Stimulated activated naive B cell treated with anti-CD40 and anti-IgM and Interleukin-4, amounts not matched to agents 10 μg/mL and 1 μg/mL and 100 μg/mL, for 72 hours (primary cell): Measurements from ENCODE around the gene SPAAR.

ENCODE experiments used
- ATAC-seq, 2 donors: fragments of 150-1000 bp; cut with Tn5 transposase; replicated peaks; 2 replicates each; pipeline ENCODE4 v1.10.0; 2021; ENCODE audit warnings: moderate library complexity in 1 of 2
- DNase-seq: peaks from one replicate; pipeline ENCODE4 v3.0.0; 2021
- H3K27ac Mint-ChIP-seq: one replicate; pipeline ENCODE4 v1.8.0; 2022; ENCODE audit warnings: mild to moderate bottlenecking, mixed read lengths
- H3K27me3 Mint-ChIP-seq, 2 donors: one replicate each; pipeline ENCODE4 v1.8.0; 2022; ENCODE audit warnings: mixed read lengths in 2 of 2
- H3K36me3 Mint-ChIP-seq, 2 donors: one replicate each; pipeline ENCODE4 v1.8.0; 2022; ENCODE audit warnings: mixed read lengths in 2 of 2, mild to moderate bottlenecking in 1 of 2
- H3K4me1 Mint-ChIP-seq, 2 donors: one replicate each; pipeline ENCODE4 v1.8.0; 2022; ENCODE audit warnings: mixed read lengths in 2 of 2, mild to moderate bottlenecking in 1 of 2
- H3K4me3 Mint-ChIP-seq, 2 donors: one replicate each; pipeline ENCODE4 v1.8.0; 2022; ENCODE audit warnings: mild to moderate bottlenecking in 2 of 2, mixed read lengths in 2 of 2, moderate library complexity in 1 of 2
- H3K9me3 Mint-ChIP-seq, 2 donors: one replicate each; pipeline ENCODE4 v1.8.0; 2022; ENCODE audit warnings: mixed read lengths in 2 of 2, mild to moderate bottlenecking in 1 of 2

Gene SPAAR

DNA sequence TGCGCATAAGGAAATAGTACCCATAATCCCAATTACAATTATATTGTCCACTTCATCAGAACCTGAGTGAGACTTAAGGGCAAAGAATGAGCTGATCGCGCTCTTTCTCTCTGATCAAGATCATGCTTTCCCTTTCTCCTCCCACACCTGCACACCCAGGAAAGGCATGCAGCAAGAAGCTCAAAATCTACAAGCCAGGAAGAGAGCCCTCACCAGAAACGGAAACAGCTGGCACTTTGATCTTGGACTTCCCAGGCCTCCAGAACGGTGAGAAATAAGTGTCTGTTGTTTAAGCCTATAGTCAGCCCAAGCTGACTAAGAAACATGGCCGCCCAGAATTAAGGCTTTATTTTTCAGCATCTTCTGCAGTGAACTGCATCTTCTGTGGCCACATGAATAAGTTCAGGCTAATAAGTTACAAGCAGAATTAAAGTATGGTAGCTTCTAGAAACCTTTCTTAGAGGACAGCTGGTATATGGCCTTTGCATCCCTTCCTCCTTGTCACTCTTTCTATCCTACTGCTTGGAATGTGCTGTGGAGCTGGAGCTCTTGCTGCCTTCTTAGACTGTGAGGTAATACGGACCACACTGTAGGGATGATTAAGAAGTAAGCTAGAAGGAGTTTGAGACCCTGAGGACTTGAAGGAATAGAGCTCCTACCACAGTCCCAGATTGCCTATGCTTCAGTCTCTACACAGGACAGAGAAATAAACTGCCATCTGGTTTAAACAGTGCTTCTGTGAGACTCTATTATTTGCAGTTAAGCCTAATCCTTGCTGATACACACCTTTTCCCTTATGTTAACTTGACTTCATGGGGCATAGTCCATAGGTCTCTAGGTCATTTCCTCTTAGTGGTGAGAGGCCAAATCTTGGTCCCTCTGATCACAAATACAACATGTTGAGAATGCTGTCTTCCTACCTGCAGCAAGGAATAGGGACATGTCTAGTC lies 31.4 kb downstream of the SPAAR start:
- no peak for ATAC-seq
- H3K27me3 Mint-ChIP-seq: peaks cover 15 to 29% of the 10 kb centered on the region in 2 donors

GRCh38 chr9:35942286-35942685 lies 33.0 kb downstream of the SPAAR start:
- Mint-ChIP-seq H3K9me3 (peaks cover 2% of the 10 kb centered on the region in 2 donors), H3K27ac (no peak overlapping the region), H3K4me1 (peaks cover 11 to 17% of the 10 kb centered on the region in 2 donors), H3K27me3 (peaks cover 11 to 30% of the 10 kb centered on the region in 2 donors), H3K4me3 (no peak overlapping the region), H3K36me3 (no peaks in the 10 kb centered on the region)
- no peak for DNase-seq
- no peak for ATAC-seq

More for the DNA sequence above, 31.4 kb downstream of the SPAAR start:
- Mint-ChIP-seq H3K4me1 (peaks cover 15 to 22% of the 10 kb centered on the region in 2 donors), H3K36me3 (no peaks in the 10 kb centered on the region), H3K27ac (no peak overlapping the region), H3K9me3 (peaks cover 4 to 6% of the 10 kb centered on the region in 2 donors), H3K4me3 (no peak overlapping the region)
- DNase-seq: no peak

GRCh38 chr9:35944173-35944572 lies 34.9 kb downstream of the SPAAR start:
- Mint-ChIP-seq H3K27ac (no peak overlapping the region), H3K9me3 (no peaks in the 10 kb centered on the region), H3K36me3 (no peaks in the 10 kb centered on the region), H3K27me3 (peaks cover 9 to 24% of the 10 kb centered on the region in 2 donors), H3K4me1 (peaks cover 2 to 4% of the 10 kb centered on the region in 2 donors), H3K4me3 (no peak overlapping the region)
- DNase-seq (no peak), ATAC-seq (no peak)

GRCh38 chr9:35944841-35945240 lies 35.6 kb downstream of the SPAAR start:
- DNase-seq (no peak), ATAC-seq (no peak)
- Mint-ChIP-seq H3K9me3 (no peaks in the 10 kb centered on the region), H3K4me3 (no peak overlapping the region), H3K4me1 (peaks cover 2 to 4% of the 10 kb centered on the region in 2 donors), H3K36me3 (no peaks in the 10 kb centered on the region), H3K27ac (no peak overlapping the region), H3K27me3 (peaks cover 9 to 24% of the 10 kb centered on the region in 2 donors)

- peaks cover under 1 to 4% of the 10 kb centered on the region in 2 donors for H3K4me1 Mint-ChIP-seq
- peak; percentile 63 to 64 for ATAC-seq
- peak overlapping the region; percentile 44 to 69 for H3K4me3 Mint-ChIP-seq
- H3K27me3 Mint-ChIP-seq: peaks cover 9 to 24% of the 10 kb centered on the region in 2 donors
- H3K27ac Mint-ChIP-seq: no peak overlapping the region
- no peaks in the 10 kb centered on the region for H3K36me3 Mint-ChIP-seq
- DNase-seq: peak; percentile 27
- no peaks in the 10 kb centered on the region for H3K9me3 Mint-ChIP-seq
Observed at GRCh38 chr9:35945341-35946018, 36.2 kb downstream of the SPAAR start.

DNA sequence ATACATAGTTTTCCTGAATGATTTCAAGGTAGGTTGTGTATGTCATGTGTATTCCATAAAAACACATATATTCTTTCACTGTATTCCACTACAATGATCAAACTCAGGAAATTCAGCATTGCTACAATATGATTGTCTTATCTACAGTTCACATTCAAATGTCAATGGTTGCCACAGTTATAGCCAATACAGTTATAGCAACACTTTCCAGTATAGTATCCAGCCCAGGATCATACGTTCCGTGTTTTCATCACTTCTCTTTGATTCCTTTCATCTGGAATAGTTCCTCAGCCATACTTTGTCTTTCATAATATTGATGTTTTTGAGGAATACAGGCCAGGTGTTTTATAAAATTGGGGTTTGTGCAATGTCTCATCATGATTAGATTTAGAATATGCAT lies 39.2 kb downstream of the SPAAR start:
- peaks cover 0 to 4% of the 10 kb centered on the region in 2 donors for H3K4me1 Mint-ChIP-seq
- no peaks in the 10 kb centered on the region for H3K9me3 Mint-ChIP-seq
- ATAC-seq (no peak), DNase-seq (no peak)
- no peak overlapping the region for H3K4me3 Mint-ChIP-seq
- H3K27me3 Mint-ChIP-seq: peaks cover 14 to 27% of the 10 kb centered on the region in 2 donors
- no peak overlapping the region for H3K27ac Mint-ChIP-seq
- no peaks in the 10 kb centered on the region for H3K36me3 Mint-ChIP-seq

DNA sequence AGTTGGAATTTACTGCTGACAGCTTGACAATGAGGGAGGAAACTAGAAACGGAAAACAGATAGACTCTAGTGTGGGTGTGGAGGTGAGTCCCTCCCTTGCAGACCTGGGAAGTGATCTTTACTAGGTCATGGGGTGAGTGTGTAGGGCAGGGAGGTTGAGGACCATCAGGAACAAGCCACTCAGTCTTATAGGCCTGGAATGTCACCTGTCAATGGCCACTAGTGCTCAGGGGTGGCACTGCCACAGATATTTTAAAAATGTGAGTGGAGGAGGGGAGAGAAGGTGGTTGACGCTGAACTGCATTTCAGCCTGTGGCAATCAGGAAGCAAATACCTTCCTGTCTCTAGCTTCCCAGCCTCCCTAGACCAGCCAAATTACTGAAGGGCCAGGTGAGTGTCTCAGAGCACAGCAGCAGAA lies 39.6 kb downstream of the SPAAR start:
- Mint-ChIP-seq H3K4me1 (peaks cover 0 to 4% of the 10 kb centered on the region in 2 donors), H3K4me3 (no peak overlapping the region), H3K36me3 (no peaks in the 10 kb centered on the region), H3K27ac (no peak overlapping the region), H3K27me3 (peaks cover 11 to 24% of the 10 kb centered on the region in 2 donors), H3K9me3 (no peaks in the 10 kb centered on the region)
- DNase-seq (no peak), ATAC-seq (no peak)

GRCh38 chr9:35951736-35952135 lies 42.4 kb downstream of the SPAAR start:
- ATAC-seq: no peak
- Mint-ChIP-seq H3K9me3 (no peaks in the 10 kb centered on the region), H3K27me3 (peaks cover 18 to 20% of the 10 kb centered on the region in 2 donors), H3K4me1 (peaks cover 0 to 2% of the 10 kb centered on the region in 2 donors), H3K27ac (no peak overlapping the region), H3K4me3 (no peak overlapping the region), H3K36me3 (no peaks in the 10 kb centered on the region)
- DNase-seq: no peak

- H3K36me3 Mint-ChIP-seq: no peaks in the 10 kb centered on the region
- DNase-seq (no peak), ATAC-seq (no peak)
- peaks cover 0 to 2% of the 10 kb centered on the region in 2 donors for H3K4me1 Mint-ChIP-seq
- no peak overlapping the region for H3K4me3 Mint-ChIP-seq
- peaks cover 28 to 30% of the 10 kb centered on the region in 2 donors for H3K27me3 Mint-ChIP-seq
- H3K9me3 Mint-ChIP-seq: no peaks in the 10 kb centered on the region
- H3K27ac Mint-ChIP-seq: no peak overlapping the region
Observed at GRCh38 chr9:35952526-35953191, 43.4 kb downstream of the SPAAR start.

- ATAC-seq (peak; percentile 74 to 82), DNase-seq (peak; percentile 41)
- no peak overlapping the region for H3K4me3 Mint-ChIP-seq
- no peak overlapping the region for H3K27ac Mint-ChIP-seq
- no peaks in the 10 kb centered on the region for H3K9me3 Mint-ChIP-seq
- H3K4me1 Mint-ChIP-seq: peaks cover 0 to 2% of the 10 kb centered on the region in 2 donors
- no peaks in the 10 kb centered on the region for H3K36me3 Mint-ChIP-seq
- H3K27me3 Mint-ChIP-seq: peaks cover 32 to 44% of the 10 kb centered on the region in 2 donors
Observed at GRCh38 chr9:35954942-35955546, 45.8 kb downstream of the SPAAR start.

- DNase-seq (no peak), ATAC-seq (no peak)
- H3K4me3 Mint-ChIP-seq: no peak overlapping the region
- no peaks in the 10 kb centered on the region for H3K36me3 Mint-ChIP-seq
- H3K27ac Mint-ChIP-seq: no peak overlapping the region
- H3K27me3 Mint-ChIP-seq: peaks cover 39 to 53% of the 10 kb centered on the region in 2 donors
- peaks cover 0 to 2% of the 10 kb centered on the region in 2 donors for H3K4me1 Mint-ChIP-seq
- no peaks in the 10 kb centered on the region for H3K9me3 Mint-ChIP-seq
Observed at GRCh38 chr9:35956651-35957050, 47.4 kb downstream of the SPAAR start.

DNA sequence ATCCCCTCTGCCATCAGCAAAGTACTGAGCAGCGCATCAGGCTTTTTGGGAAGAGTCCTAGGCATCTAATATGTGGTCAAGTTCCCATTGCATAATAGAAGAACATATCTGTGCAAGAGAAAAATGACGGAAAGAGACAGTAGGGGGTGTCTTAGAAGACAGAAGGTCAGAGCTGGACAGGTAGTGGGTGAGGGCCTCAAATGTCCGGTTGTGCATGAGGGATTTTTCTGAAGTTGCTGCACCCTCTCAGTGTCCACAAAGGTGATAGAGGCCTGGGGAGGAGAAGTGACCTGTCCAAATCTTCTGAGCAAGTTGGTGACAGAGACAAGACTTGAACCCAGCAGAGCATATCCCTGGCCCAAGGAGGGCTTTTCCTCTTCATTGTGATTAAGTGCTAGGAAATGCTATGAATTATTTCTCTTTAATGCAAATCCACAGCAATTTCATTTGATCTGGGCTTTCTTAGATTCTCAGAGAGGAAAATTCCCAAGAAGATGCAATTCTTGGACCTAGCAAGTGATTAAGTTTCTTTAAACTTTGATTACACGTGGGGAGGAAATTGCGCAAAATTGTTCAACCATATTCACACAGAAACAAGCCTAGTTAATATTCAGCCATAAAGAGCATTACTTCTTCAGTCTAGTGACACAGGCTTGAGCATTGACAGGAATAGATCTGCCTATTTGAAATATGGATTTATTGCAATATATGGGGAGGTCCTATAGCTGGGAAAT lies 49.0 kb downstream of the SPAAR start, which contains the start of gene OR2S2:
Gene OR2S2, minus strand, starts transcription at position 51 of the 734 bp plus-strand sequence. CDS start 56 bp downstream, outside the sequence.
- H3K36me3 Mint-ChIP-seq: no peaks in the 10 kb centered on the region
- H3K4me1 Mint-ChIP-seq: peaks cover 0 to 2% of the 10 kb centered on the region in 2 donors
- H3K27ac Mint-ChIP-seq: no peak within 1 kb of the TSS
- H3K9me3 Mint-ChIP-seq: no peaks in the 10 kb centered on the region
- no peak within 1 kb of the TSS for H3K4me3 Mint-ChIP-seq
- peaks cover 38 to 52% of the 10 kb centered on the region in 2 donors for H3K27me3 Mint-ChIP-seq
- no peak for DNase-seq
- no peak for ATAC-seq

- Mint-ChIP-seq H3K27ac (no peak overlapping the region), H3K27me3 (peaks cover 37 to 45% of the 10 kb centered on the region in 2 donors), H3K36me3 (no peaks in the 10 kb centered on the region), H3K4me1 (no peaks in the 10 kb centered on the region), H3K9me3 (no peaks in the 10 kb centered on the region), H3K4me3 (no peak overlapping the region)
- no peak for ATAC-seq
- no peak for DNase-seq
Observed at GRCh38 chr9:35960039-35960655, 50.9 kb downstream of the SPAAR start.
